ENCODE results near the gene ARSJ. TPM values are rescaled to one million over a fixed set of nuclear protein-coding genes. Genes with fewer than 3 reads are reported as not detected.

ARSJ gene
- total RNA-seq, 1 donor from 2014 or later: 61.7 TPM

- no peaks in the 10 kb centered on the region for H3K27me3 Mint-ChIP-seq (ENCODE audit: unreplicated experiment)
- no peak for DNase-seq (ENCODE audit: extremely low spot score, unreplicated experiment)
- H3K27ac Mint-ChIP-seq (ENCODE audit: unreplicated experiment): peak overlapping the region; percentile 98
- H3K36me3 Mint-ChIP-seq (ENCODE audit: unreplicated experiment): peaks cover 24% of the 10 kb centered on the region
- H3K9me3 Mint-ChIP-seq (ENCODE audit: unreplicated experiment): peaks cover 22% of the 10 kb centered on the region
- peak overlapping the region; percentile 93 for H3K4me3 Mint-ChIP-seq (ENCODE audit: unreplicated experiment)
- peaks cover 51% of the 10 kb centered on the region for H3K4me1 Mint-ChIP-seq (ENCODE audit: unreplicated experiment)
- TF ChIP-seq, protein P1, sequence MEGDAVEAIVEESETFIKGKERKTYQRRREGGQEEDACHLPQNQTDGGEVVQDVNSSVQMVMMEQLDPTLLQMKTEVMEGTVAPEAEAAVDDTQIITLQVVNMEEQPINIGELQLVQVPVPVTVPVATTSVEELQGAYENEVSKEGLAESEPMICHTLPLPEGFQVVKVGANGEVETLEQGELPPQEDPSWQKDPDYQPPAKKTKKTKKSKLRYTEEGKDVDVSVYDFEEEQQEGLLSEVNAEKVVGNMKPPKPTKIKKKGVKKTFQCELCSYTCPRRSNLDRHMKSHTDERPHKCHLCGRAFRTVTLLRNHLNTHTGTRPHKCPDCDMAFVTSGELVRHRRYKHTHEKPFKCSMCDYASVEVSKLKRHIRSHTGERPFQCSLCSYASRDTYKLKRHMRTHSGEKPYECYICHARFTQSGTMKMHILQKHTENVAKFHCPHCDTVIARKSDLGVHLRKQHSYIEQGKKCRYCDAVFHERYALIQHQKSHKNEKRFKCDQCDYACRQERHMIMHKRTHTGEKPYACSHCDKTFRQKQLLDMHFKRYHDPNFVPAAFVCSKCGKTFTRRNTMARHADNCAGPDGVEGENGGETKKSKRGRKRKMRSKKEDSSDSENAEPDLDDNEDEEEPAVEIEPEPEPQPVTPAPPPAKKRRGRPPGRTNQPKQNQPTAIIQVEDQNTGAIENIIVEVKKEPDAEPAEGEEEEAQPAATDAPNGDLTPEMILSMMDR (IDR thresholded peaks at IDR 0.05): no peak
Observed at GRCh38 chr4:113977526-113977855, 2.0 kb downstream of the ARSJ start.

DNA sequence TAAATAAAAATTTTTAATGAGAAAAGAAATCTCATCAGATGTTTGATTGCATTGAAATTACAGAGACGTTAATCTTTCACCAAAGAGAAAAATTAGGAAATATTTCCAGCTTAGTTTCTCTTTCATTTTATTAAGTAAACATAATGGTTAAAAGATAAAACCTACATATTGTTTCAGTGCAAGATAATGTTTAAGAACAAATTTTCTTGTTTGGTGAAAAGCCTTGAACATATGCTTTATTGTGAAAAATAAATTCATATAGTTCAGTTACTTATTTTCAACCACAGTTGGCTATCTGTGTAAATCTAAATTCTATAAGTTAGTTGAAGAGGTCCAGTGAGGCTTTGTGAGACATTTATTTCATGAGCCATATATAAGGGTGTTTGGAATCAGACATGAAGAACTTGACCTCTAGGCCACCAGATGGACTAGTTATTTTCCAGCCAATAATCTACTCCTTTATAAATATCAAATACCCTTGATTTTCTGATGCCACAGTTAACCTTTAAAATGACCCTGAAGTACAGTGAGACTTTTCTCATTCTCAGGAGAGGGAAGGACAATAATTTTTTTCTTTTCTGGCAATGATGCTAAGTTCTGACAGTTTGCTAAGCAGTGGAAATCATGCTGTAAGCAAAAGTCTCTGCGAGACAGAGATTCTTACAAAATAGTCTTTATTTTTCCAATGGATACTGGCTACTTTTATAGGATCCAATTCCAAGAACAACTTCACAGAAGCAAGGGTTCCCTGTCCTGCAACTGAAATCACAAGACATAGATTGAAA lies 2.5 kb downstream of the ARSJ start:
- H3K27me3 Mint-ChIP-seq (ENCODE audit: unreplicated experiment): no peaks in the 10 kb centered on the region

DNA sequence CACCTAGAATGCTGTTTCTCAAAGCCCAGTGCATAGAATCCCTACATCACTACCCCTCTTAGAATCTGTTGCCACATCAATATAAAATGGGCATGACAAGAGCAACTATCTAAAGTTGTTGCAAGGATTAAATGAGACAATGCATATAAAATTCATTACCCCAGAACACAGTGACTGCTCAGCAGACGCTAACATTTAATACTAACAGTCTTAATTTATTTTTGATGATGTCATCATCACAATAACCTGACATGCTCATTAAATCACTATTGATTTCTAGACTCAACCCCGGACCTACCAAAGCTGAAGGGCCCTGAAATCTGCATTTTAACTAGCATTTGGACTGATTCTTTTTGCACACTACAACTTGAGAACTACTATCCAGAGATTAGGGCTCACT lies 3.9 kb downstream of the ARSJ start:
- Mint-ChIP-seq H3K9me3 (ENCODE audit: unreplicated experiment) (peaks cover 22% of the 10 kb centered on the region), H3K36me3 (ENCODE audit: unreplicated experiment) (peaks cover 28% of the 10 kb centered on the region), H3K4me3 (ENCODE audit: unreplicated experiment) (peak overlapping the region; percentile 93), H3K4me1 (ENCODE audit: unreplicated experiment) (peaks cover 48% of the 10 kb centered on the region), H3K27me3 (ENCODE audit: unreplicated experiment) (no peaks in the 10 kb centered on the region), H3K27ac (ENCODE audit: unreplicated experiment) (peak overlapping the region; percentile 98)
- TF ChIP-seq, protein P1 (IDR thresholded peaks at IDR 0.05): no peak
- DNase-seq (ENCODE audit: extremely low spot score, unreplicated experiment): no peak

More for the DNA sequence above, 2.5 kb downstream of the ARSJ start:
- TF ChIP-seq, protein P1 (IDR thresholded peaks at IDR 0.05): no peak
- Mint-ChIP-seq H3K27ac (ENCODE audit: unreplicated experiment) (peak overlapping the region; percentile 98), H3K4me3 (ENCODE audit: unreplicated experiment) (peak overlapping the region; percentile 93), H3K36me3 (ENCODE audit: unreplicated experiment) (peaks cover 27% of the 10 kb centered on the region), H3K4me1 (ENCODE audit: unreplicated experiment) (peaks cover 54% of the 10 kb centered on the region), H3K9me3 (ENCODE audit: unreplicated experiment) (peaks cover 22% of the 10 kb centered on the region)
- no peak for DNase-seq (ENCODE audit: extremely low spot score, unreplicated experiment)

- Mint-ChIP-seq H3K4me1 (ENCODE audit: unreplicated experiment) (peaks cover 54% of the 10 kb centered on the region), H3K9me3 (ENCODE audit: unreplicated experiment) (peaks cover 27% of the 10 kb centered on the region), H3K27me3 (ENCODE audit: unreplicated experiment) (no peaks in the 10 kb centered on the region), H3K27ac (ENCODE audit: unreplicated experiment) (peak overlapping the region; percentile 98), H3K4me3 (ENCODE audit: unreplicated experiment) (peak overlapping the region; percentile 93), H3K36me3 (ENCODE audit: unreplicated experiment) (peaks cover 37% of the 10 kb centered on the region)
- TF ChIP-seq, protein P1 (IDR thresholded peaks at IDR 0.05): no peak
- no peak for DNase-seq (ENCODE audit: extremely low spot score, unreplicated experiment)
Observed at GRCh38 chr4:113974467-113974866, 5.0 kb downstream of the ARSJ start.

DNA sequence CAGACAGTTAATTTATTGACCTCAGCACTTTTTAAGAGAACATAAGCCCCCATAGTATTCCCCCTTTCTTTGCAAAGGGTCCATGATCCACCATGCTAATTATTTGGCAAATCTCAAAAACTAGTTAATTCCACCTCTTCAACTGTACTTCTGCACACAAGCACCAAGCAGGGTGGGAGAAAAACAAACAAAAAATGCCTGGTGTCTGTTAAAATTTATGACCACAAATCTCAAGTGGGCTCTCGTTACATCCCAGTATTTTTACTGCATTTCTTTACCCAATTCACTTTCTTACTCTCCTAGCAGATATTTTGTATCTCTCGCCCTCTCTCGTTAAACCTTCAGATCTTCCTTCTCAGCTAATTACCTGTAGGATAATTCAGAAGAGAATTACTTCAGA lies 6.1 kb downstream of the ARSJ start:
- TF ChIP-seq, protein P1 (IDR thresholded peaks at IDR 0.05): no peak
- no peak for DNase-seq (ENCODE audit: extremely low spot score, unreplicated experiment)
- peak overlapping the region; percentile 93 for H3K4me3 Mint-ChIP-seq (ENCODE audit: unreplicated experiment)
- H3K9me3 Mint-ChIP-seq (ENCODE audit: unreplicated experiment): peaks cover 27% of the 10 kb centered on the region
- H3K27me3 Mint-ChIP-seq (ENCODE audit: unreplicated experiment): no peaks in the 10 kb centered on the region
- H3K27ac Mint-ChIP-seq (ENCODE audit: unreplicated experiment): peak overlapping the region; percentile 98
- peaks cover 63% of the 10 kb centered on the region for H3K4me1 Mint-ChIP-seq (ENCODE audit: unreplicated experiment)
- H3K36me3 Mint-ChIP-seq (ENCODE audit: unreplicated experiment): peaks cover 40% of the 10 kb centered on the region
